ENCODE data around the gene LRSAM1.

GRCh38 chr9:127548352-127548881 is 97.1 kb downstream of the LRSAM1 start:
- TF ChIP-seq RARB (CRISPR knock-in tag; IDR thresholded peaks at IDR 0.05): no peak
- no peak for TF ChIP-seq GLIS3 (CRISPR knock-in tag; IDR thresholded peaks at IDR 0.05)
- no peak for TF ChIP-seq ZC3H10 (CRISPR knock-in tag; IDR thresholded peaks at IDR 0.05)
- no peak for TF ChIP-seq ZFP3 (CRISPR knock-in tag; IDR thresholded peaks at IDR 0.05)
- TF ChIP-seq ZNF70 (CRISPR knock-in tag; IDR thresholded peaks at IDR 0.05): no peak
- no peak for TF ChIP-seq OSR1 (CRISPR knock-in tag; IDR thresholded peaks at IDR 0.05)
- no peak for TF ChIP-seq ZNF565 (CRISPR knock-in tag; conservative IDR thresholded peaks at IDR 0.05; ENCODE audit: low read depth)

Measured in SK-N-SH treated with all-trans-retinoic acid at 6 μM for 48 hours (cell line).